ENCODE data around the gene EIF1AY. TPM values are rescaled to one million over a fixed set of nuclear protein-coding genes. Genes with fewer than 3 reads are reported as not detected.

EIF1AY gene
- total and polyA plus RNA-seq, 2 donors (not counting 1 experiment from before 2014, with no cell fraction given), result 30.5 TPM; not detected in 1

DNA sequence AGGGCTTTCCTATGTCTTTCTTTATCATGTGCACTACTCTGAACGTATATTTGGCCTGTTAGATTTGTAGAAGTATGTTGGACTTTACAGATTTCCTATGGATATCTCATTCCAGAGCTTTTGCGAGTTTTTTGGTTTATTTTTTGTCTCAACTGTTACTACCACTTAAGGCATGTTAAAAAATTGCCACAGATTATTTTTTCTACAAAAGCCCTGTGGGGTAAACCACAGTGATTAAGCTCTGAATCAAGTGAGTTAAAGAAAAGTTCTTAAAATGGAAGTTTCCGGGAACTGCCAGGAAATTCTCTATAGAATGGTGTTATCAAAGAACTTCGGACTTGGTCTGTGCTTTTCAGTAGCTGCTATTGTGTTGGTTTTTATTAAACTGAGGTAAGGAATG is 10.6 kb downstream of the EIF1AY start:
- ATAC-seq (ENCODE audit: low read depth) (no peak), DNase-seq (no peak)
- Histone ChIP-seq H3K27ac (ENCODE audit: low read length in 2 of 2) (no peak overlapping the region), H3K36me3 (replicated peaks in 1 of 2; ENCODE audit: control extremely low read depth in 1 of 2, control insufficient read depth in 1 of 2, extremely low read depth in 1 of 2, insufficient read depth in 2 of 2, low read length in 1 of 2) (peaks cover 0 to 31% of the 10 kb centered on the region in 2 experiments), H3K4me1 (ENCODE audit: control insufficient read depth in 2 of 2, insufficient read depth in 2 of 2, low read length in 2 of 2) (no peaks in the 10 kb centered on the region), H3K9ac (ENCODE audit: low read length) (no peak overlapping the region), H4K20me1 (ENCODE audit: control insufficient read depth, insufficient read depth, low read length, poor library complexity, severe bottlenecking) (no peaks in the 10 kb centered on the region), H3K4me2 (replicated peaks; ENCODE audit: low read depth, low read length, poor library complexity, severe bottlenecking) (no peak overlapping the region), H3K4me3 (ENCODE audit: control extremely low read depth in 1 of 5, extremely low read depth in 1 of 5, insufficient read depth in 1 of 5, low read depth in 2 of 5, low read length in 4 of 5) (no peak overlapping the region), H3K27me3 (replicated peaks in 1 of 4; ENCODE audit: control extremely low read depth in 1 of 4, control insufficient read depth in 3 of 4, insufficient read depth in 4 of 4, low read length in 3 of 4) (no peaks in the 10 kb centered on the region), H2AFZ (ENCODE audit: insufficient read depth, low read depth, low read length, poor library complexity, severe bottlenecking) (no peak overlapping the region), H3K79me2 (ENCODE audit: control insufficient read depth, insufficient read depth, low read length) (no peaks in the 10 kb centered on the region), H3K9me3 (ENCODE audit: control extremely low read depth in 1 of 3, control insufficient read depth in 2 of 3, insufficient read depth in 1 of 3, low read length in 2 of 3) (no peaks in the 10 kb centered on the region)
- Mint-ChIP-seq H3K4me3 (no peak overlapping the region), H3K27ac (no peak overlapping the region), H3K9me3 (ENCODE audit: insufficient read depth) (no peaks in the 10 kb centered on the region), H3K4me1 (peaks cover 5% of the 10 kb centered on the region), H3K27me3 (no peaks in the 10 kb centered on the region)
- intact Hi-C loops (cut with micrococcal nuclease), result no loop called here
- POLR2A ChIA-PET, result no interaction called here
- WGBS (ENCODE audit: insufficient coverage), result 100% methylated on average over 2 of the region's 4 CpGs
- no peak for TF ChIP-seq EZH2 (IDR thresholded peaks at IDR 0.05; ENCODE audit: borderline replicate concordance, insufficient read depth, low read depth, low read length, poor library complexity, severe bottlenecking)
- no peak for TF ChIP-seq CTCF (IDR thresholded peaks at IDR 0.05)
- CTCF ChIA-PET, result no interaction called here

Small RNA genes lying within 50 kb of the gene (small RNA-seq; reads per million reads assigned to genes)
- not detected for gene KDM5DP1 (ENCODE audit: insufficient read length, low read depth, low replicate concordance)

Other genes starting within 250 kb of the EIF1AY start
- 0.49 and 0.68 TPM in 2 replicates for gene RPS4Y2, start 180.3 kb downstream of the EIF1AY start, total RNA-seq
- gene RPS4Y2, start 180.3 kb downstream of the EIF1AY start, polyA plus RNA-seq, result not detected in 2 replicates